K562 (cell line): ENCODE data around the gene LDB1. TPM values are rescaled to one million over a fixed set of nuclear protein-coding genes. Genes with fewer than 3 reads are reported as not detected.

Experiments used
- ATAC-seq: fragments of 200-7000 bp; cut with Tn5 transposase; 3 replicates; pipeline ENCODE4 v1.9.1; 2020; ENCODE audit warnings: moderate library complexity
- BruUV-seq: library from RNA; stranded (reverse); fragments of 400-500 nt; replicated peaks from 2 replicates; lab custom pipeline; 2021; lab: Mats Ljungman, UMichigan
- CTCF ChIA-PET: fragments of 300-600 bp; formaldehyde crosslinking; extraction: SDS; loops from one replicate; lab custom pipeline; 2021; ENCODE audit warnings: low intra/inter-chr PET ratio; lab: Yijun Ruan, JAX
- POLR2A ChIA-PET: fragments of 300-600, 350-650 bp; sonication (Branson Sonifier 250); formaldehyde crosslinking; extraction: SDS; loops from one replicate; lab custom pipeline; 2021; ENCODE audit warnings: antibody characterized with exemption, inconsistent platforms; lab: Yijun Ruan, JAX
- DNase-seq, 4 experiments: peaks; one replicate each; pipeline versions ENCODE4 v3.0.0 to v3.0.0-alpha.2; 2011 to 2018; ENCODE audit warnings: low spot score in 3 of 4, mixed read lengths in 3 of 4; ENCODE audit errors: extremely low read depth in 1 of 4
- FAIRE-seq: peaks from 2 replicates; lab custom pipeline; 2011; peaks lifted over from hg19 to GRCh38; lab: Jason Lieb, UNC
- H2AFZ ChIP-seq: 2 replicates; pipeline ENCODE4 v1.6.0; 2011; ENCODE audit warnings: low read depth, low read length, control low read depth, inconsistent platforms
- H3K27ac ChIP-seq: fragments of 200-600 bp; 3 replicates; pipeline ENCODE4 v1.8.0; 2011; ENCODE audit warnings: low read depth, mild to moderate bottlenecking, control low read depth, inconsistent platforms, low read length, moderate library complexity, mixed read lengths; ENCODE audit errors: extremely low read depth
- H3K27me3 ChIP-seq, 2 experiments: fragments of 300-600 bp in 1 of 2; 2 replicates in 1 of 2; 3 replicates in 1 of 2; pipeline versions ENCODE4 v1.6.0 to v1.8.0; 2011; ENCODE audit warnings: inconsistent platforms in 2 of 2, low read length in 2 of 2, mild to moderate bottlenecking in 1 of 2, mixed read lengths in 1 of 2, moderate library complexity in 1 of 2; ENCODE audit not compliant: control insufficient read depth in 2 of 2, insufficient read depth in 2 of 2
- H3K36me3 ChIP-seq: fragments of 300-600 bp; 3 replicates; pipeline ENCODE4 v1.8.0; 2011; ENCODE audit warnings: mild to moderate bottlenecking, low read length, inconsistent platforms; ENCODE audit not compliant: control insufficient read depth, insufficient read depth
- H3K4me1 ChIP-seq, 2 experiments: fragments of 200-600 bp in 1 of 2; replicated peaks in 1 of 2; 2 replicates in 1 of 2; 3 replicates in 1 of 2; pipeline versions ENCODE4 v1.5.1 to v1.8.0; 2011; ENCODE audit warnings: inconsistent platforms in 2 of 2, low read length in 2 of 2, mild to moderate bottlenecking in 1 of 2, mixed read lengths in 1 of 2, moderate library complexity in 1 of 2; ENCODE audit not compliant: control insufficient read depth in 2 of 2, insufficient read depth in 2 of 2
- H3K4me2 ChIP-seq: 2 replicates; pipeline ENCODE4 v1.6.1; 2011; ENCODE audit warnings: low read length, control low read depth, inconsistent platforms, mixed read lengths; ENCODE audit not compliant: insufficient read depth
- H3K4me3 ChIP-seq: fragments of 200-600 bp; sonication (generic), shearing (Covaris generic); 2 replicates; pipeline ENCODE4 v1.5.1; 2016; ENCODE audit warnings: control low read depth, inconsistent platforms
- H3K79me2 ChIP-seq: fragments of 200-600 bp; 3 replicates; pipeline ENCODE4 v1.8.0; 2011; ENCODE audit warnings: low read length, inconsistent platforms; ENCODE audit not compliant: control insufficient read depth, insufficient read depth
- H3K9ac ChIP-seq, 2 experiments: 2 replicates each; pipeline versions ENCODE4 v1.6.0 to v1.6.1; 2011; ENCODE audit warnings: low read depth in 2 of 2, low read length in 2 of 2, control low read depth in 1 of 2, inconsistent platforms in 1 of 2, mild to moderate bottlenecking in 1 of 2, mixed read lengths in 1 of 2; ENCODE audit not compliant: insufficient read depth in 1 of 2
- H3K9me1 ChIP-seq: one replicate; pipeline ENCODE4 v1.6.0; 2011; ENCODE audit warnings: inconsistent platforms, mild to moderate bottlenecking, low read length, moderate library complexity; ENCODE audit not compliant: control insufficient read depth, insufficient read depth
- H3K9me3 ChIP-seq: replicated peaks from 2 replicates; pipeline ENCODE4 v1.5.1; 2011; ENCODE audit warnings: low read depth, low read length, inconsistent platforms; ENCODE audit not compliant: control insufficient read depth, insufficient read depth
- H4K20me1 ChIP-seq: replicated peaks from 2 replicates; pipeline ENCODE4 v1.6.1; 2011; ENCODE audit warnings: low read length, inconsistent platforms, mixed read lengths; ENCODE audit not compliant: control insufficient read depth, insufficient read depth
- CC2D1A ChIP-seq: fragments of 450-650 bp; IDR thresholded peaks from 2 replicates; pipeline ENCODE4 v1.6.1; 2017; ENCODE audit warnings: mild to moderate bottlenecking
- CEBPB ChIP-seq: fragments of 450-650 bp; IDR thresholded peaks from 2 replicates; pipeline ENCODE4 v1.6.1; 2016; ENCODE audit warnings: missing genetic modification characterization, missing compliant biosample characterization
- CHD1 ChIP-seq: fragments of 200-600 bp; sonication (generic); IDR thresholded peaks from one replicate; pipeline ENCODE4 v1.6.1; 2012; ENCODE audit warnings: mild to moderate bottlenecking, moderate library complexity, low read length, inconsistent platforms
- GABPA ChIP-seq: fragments of 200-800 bp; sonication (Bioruptor generic); conservative IDR thresholded peaks from 2 replicates; pipeline ENCODE4 v1.6.1; 2016; ENCODE audit warnings: low read depth, missing genetic modification characterization, missing compliant biosample characterization
- HMGN3 ChIP-seq: IDR thresholded peaks from 2 replicates; pipeline ENCODE4 v1.6.1; 2011; ENCODE audit warnings: borderline replicate concordance, low read depth, mild to moderate bottlenecking, mixed read lengths, low read length; ENCODE audit not compliant: insufficient read length; ENCODE audit errors: extremely low read depth
- KAT8 ChIP-seq: fragments of 450-650 bp; IDR thresholded peaks from 2 replicates; pipeline ENCODE4 v1.6.1; 2016; ENCODE audit warnings: low read depth, mild to moderate bottlenecking
- MCM2 ChIP-seq: fragments of 450-650 bp; IDR thresholded peaks from 2 replicates; pipeline ENCODE4 v1.6.1; 2017; ENCODE audit warnings: low read depth, mild to moderate bottlenecking
- MED1 ChIP-seq: sonication (generic); formaldehyde crosslinking; IDR thresholded peaks from 2 replicates; pipeline ENCODE4 v1.8.1; 2023; ENCODE audit warnings: missing genetic modification reagents, borderline replicate concordance
- PML ChIP-seq: IDR thresholded peaks from 2 replicates; pipeline ENCODE4 v1.6.1; 2012; ENCODE audit warnings: low read length, inconsistent platforms
- POLR3A ChIP-seq: IDR thresholded peaks from 2 replicates; pipeline ENCODE4 v1.6.1; 2011; ENCODE audit warnings: borderline replicate concordance, mild to moderate bottlenecking, moderate library complexity; ENCODE audit not compliant: insufficient read length, insufficient read depth; ENCODE audit errors: extremely low read depth
- SMARCC2 ChIP-seq: fragments of 450-650 bp; IDR thresholded peaks from 2 replicates; pipeline ENCODE4 v1.6.1; 2017; ENCODE audit warnings: antibody characterized with exemption, moderate library complexity, mild to moderate bottlenecking, low read depth
- TAL1 ChIP-seq: fragments of 450-650 bp; IDR thresholded peaks from 2 replicates; pipeline ENCODE4 v1.6.1; 2016; ENCODE audit warnings: mild to moderate bottlenecking
- TOE1 ChIP-seq, 2 experiments: fragments of 450-650 bp in 1 of 2; sonication (generic) in 1 of 2; formaldehyde crosslinking in 1 of 2; IDR thresholded peaks; 2 replicates each; pipeline versions ENCODE4 v1.7.1 to v1.8.0; 2016 to 2022; ENCODE audit warnings: borderline replicate concordance in 2 of 2, mild to moderate bottlenecking in 2 of 2, antibody characterized with exemption in 1 of 2, inconsistent platforms in 1 of 2, low read depth in 1 of 2, missing genetic modification reagents in 1 of 2, moderate library complexity in 1 of 2
- ZSCAN32 ChIP-seq: fragments of 450-650 bp; formaldehyde crosslinking; IDR thresholded peaks from 2 replicates; pipeline ENCODE4 v1.4.0; 2020; ENCODE audit warnings: mild to moderate bottlenecking, moderate library complexity
- WGBS: fragments of 100-300 bp; shearing (Covaris generic); methylation state at CpG from one replicate; pipeline ENCODE4 v1.1.6; 2016; ENCODE audit warnings: low coverage, mixed read lengths; ENCODE audit not compliant: insufficient coverage; ENCODE audit errors: missing lambda C conversion rate; 5-methylcytosine and 5-hydroxymethylcytosine counted together
- in situ Hi-C: fragments of 300-500 bp; cut with MboI; formaldehyde crosslinking; loops from 4 replicates; pipeline ENCODE4 v1.15.0; 2018; ENCODE audit warnings: inconsistent platforms, mixed read lengths
- intact Hi-C: fragments of 100-400 bp; cut with micrococcal nuclease; formaldehyde crosslinking; loops from 2 replicates; pipeline ENCODE4 v1.14.2; 2022
- polyA plus RNA-seq, 8 experiments: library from polyadenylated mRNA; depleted of rRNA in 4 of 8; stranded (reverse) in 5 of 8; unstranded in 3 of 8; fragments of >200 nt; fragmentation: Nextera tagmentation in 2 of 8; fragmentation: Illumina TruSeq in 1 of 8; extraction: Ambion mirVana in 2 of 8; extraction: Trizol in 1 of 8; gene quantifications; 2 replicates each; pipeline versions ENCODE4 v1.2.1 to v1.2.3, GENCODE V29; 2011 to 2014; ENCODE audit warnings: inconsistent platforms in 1 of 8, missing spikeins in 1 of 8
- total RNA-seq, 7 experiments: library from RNA; depleted of rRNA in 6 of 7; stranded (reverse); fragments of >200 nt in 6 of 7; fragmentation: Illumina TruSeq in 2 of 7; extraction: Trizol in 2 of 7; gene quantifications; 2 replicates each; pipeline versions ENCODE4 v1.2.1 to v1.2.3, GENCODE V29; 2011 to 2021; ENCODE audit warnings: low replicate concordance in 1 of 7
- TF ChIP-seq, protein P1 (sequence below): fragments of 450-650 bp; formaldehyde crosslinking; IDR thresholded peaks from 2 replicates; pipeline ENCODE4 v1.4.0; 2020; ENCODE audit warnings: mild to moderate bottlenecking
- TF ChIP-seq, protein P2 (sequence below): sonication (generic); formaldehyde crosslinking; IDR thresholded peaks from 2 replicates; pipeline ENCODE4 v1.8.0; 2023; ENCODE audit warnings: mild to moderate bottlenecking, missing genetic modification reagents
- TF ChIP-seq, protein P3 (sequence below): sonication (generic); formaldehyde crosslinking; IDR thresholded peaks from 2 replicates; pipeline ENCODE4 v1.8.1; 2022; ENCODE audit warnings: missing genetic modification reagents

The LDB1 gene
- total and polyA plus RNA-seq, 9 of the 15 experiments (the other 6 are each of a cell fraction or from before 2014, with no cell fraction given), result 1.9 to 137 (median 105) TPM

DNA sequence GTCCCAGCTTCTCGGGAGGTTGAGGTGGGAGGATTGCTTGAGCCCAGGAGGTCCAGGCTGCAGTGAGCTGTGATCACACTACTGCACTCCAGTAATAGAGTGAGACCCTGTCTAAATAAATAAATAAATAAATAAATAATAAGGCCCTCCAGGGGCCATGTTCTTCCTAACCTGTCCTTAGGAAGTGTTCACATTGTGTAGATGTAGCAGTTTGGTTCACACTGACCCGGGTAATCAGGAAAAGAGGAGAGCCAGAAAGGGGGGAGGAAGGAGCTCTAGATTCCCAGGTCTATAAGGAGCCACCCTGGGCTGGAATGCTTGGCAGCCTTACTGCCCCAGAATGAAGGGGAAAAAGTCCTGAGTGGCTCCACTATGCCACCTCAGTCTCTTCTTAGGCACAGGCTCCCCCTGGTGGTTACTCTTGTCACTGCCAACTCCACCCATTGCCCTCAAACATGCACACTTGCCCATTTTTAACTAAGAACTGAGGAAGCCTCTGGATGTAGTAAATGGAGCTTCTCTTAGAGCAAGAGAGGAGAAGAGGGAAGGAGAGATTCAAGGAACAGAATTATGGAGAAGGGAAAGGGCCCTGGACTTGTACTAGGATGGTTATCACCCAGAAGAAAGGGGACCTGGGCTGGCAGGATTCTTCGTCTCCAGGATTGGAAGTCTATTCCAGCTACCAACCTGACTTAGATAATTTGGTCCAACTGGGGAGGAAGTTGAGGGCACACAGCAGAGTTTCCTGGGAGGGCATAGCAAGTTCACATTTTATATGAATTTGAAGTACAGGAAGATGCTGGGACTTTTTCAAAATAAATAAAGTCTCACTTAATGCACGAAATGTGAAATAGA, 47.3 kb downstream of the LDB1 start:
- WGBS, result 92% methylated on average over 3 of the region's 4 CpGs
- no TSS peak for BruUV-seq
- ChIA-PET POLR2A (interaction anchor here (0.8 kb wide), 1 partner anchor 466 kb away, joined by 3 read pairs; no protein-coding TSS in a partner anchor), CTCF (interaction anchor here (1.0 to 2.6 kb wide), 4 partner anchors 36 to 470 kb away, joined by 3 to 29 read pairs (median 14); no protein-coding TSS in a partner anchor)
- Histone ChIP-seq H3K79me2 (no peaks in the 10 kb centered on the region), H2AFZ (no peak overlapping the region), H4K20me1 (no peaks in the 10 kb centered on the region), H3K4me2 (no peak overlapping the region), H3K36me3 (no peaks in the 10 kb centered on the region), H3K9ac (no peak overlapping the region), H3K9me1 (peaks cover 4% of the 10 kb centered on the region), H3K27me3 (no peaks in the 10 kb centered on the region), H3K4me1 (peaks cover 3 to 11% of the 10 kb centered on the region in 2 experiments; a peak in 3 of 5 replicates), H3K9me3 (no peaks in the 10 kb centered on the region), H3K27ac (no peak overlapping the region), H3K4me3 (no peak overlapping the region)
- in situ Hi-C loops, result loop anchor here (5.0 kb wide), 1 partner anchor 471 kb away; no protein-coding TSS in a partner anchor
- peak; percentile 84 for FAIRE-seq
- intact Hi-C loops, result loop anchor here (2.0 to 5.0 kb wide), 3 partner anchors 236 to 471 kb away; partner anchors contain the start of gene NPM3
- ATAC-seq, result peak; percentile 93
- peak; percentile 67 to 79 (median 69) for DNase-seq
- TF ChIP-seq SMARCC2, result no peak
- TF ChIP-seq ZSCAN32 (CRISPR knock-in tag), result no peak
- TF ChIP-seq POLR3A, result no peak
- peak; percentile 80 for TF ChIP-seq CC2D1A
- no peak for TF ChIP-seq MCM2
- no peak for TF ChIP-seq HMGN3
- TF ChIP-seq, protein P1, sequence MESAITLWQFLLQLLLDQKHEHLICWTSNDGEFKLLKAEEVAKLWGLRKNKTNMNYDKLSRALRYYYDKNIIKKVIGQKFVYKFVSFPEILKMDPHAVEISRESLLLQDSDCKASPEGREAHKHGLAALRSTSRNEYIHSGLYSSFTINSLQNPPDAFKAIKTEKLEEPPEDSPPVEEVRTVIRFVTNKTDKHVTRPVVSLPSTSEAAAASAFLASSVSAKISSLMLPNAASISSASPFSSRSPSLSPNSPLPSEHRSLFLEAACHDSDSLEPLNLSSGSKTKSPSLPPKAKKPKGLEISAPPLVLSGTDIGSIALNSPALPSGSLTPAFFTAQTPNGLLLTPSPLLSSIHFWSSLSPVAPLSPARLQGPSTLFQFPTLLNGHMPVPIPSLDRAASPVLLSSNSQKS (CRISPR knock-in tag), result no peak
- TF ChIP-seq CEBPB (tag), result no peak
- TF ChIP-seq, protein P2, sequence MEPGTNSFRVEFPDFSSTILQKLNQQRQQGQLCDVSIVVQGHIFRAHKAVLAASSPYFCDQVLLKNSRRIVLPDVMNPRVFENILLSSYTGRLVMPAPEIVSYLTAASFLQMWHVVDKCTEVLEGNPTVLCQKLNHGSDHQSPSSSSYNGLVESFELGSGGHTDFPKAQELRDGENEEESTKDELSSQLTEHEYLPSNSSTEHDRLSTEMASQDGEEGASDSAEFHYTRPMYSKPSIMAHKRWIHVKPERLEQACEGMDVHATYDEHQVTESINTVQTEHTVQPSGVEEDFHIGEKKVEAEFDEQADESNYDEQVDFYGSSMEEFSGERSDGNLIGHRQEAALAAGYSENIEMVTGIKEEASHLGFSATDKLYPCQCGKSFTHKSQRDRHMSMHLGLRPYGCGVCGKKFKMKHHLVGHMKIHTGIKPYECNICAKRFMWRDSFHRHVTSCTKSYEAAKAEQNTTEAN (CRISPR knock-in tag), result no peak
- TF ChIP-seq PML, result no peak
- no peak for TF ChIP-seq GABPA (tag)
- TF ChIP-seq CHD1, result no peak
- no peak for TF ChIP-seq TAL1
- no peak for TF ChIP-seq TOE1 (IDR thresholded peaks at IDR 0.05; ENCODE audit: borderline replicate concordance)
- TF ChIP-seq TOE1 (CRISPR knock-in tag; IDR thresholded peaks at IDR 0.05; ENCODE audit: borderline replicate concordance, low read depth), result no peak
- no peak for TF ChIP-seq KAT8
- TF ChIP-seq, protein P3, sequence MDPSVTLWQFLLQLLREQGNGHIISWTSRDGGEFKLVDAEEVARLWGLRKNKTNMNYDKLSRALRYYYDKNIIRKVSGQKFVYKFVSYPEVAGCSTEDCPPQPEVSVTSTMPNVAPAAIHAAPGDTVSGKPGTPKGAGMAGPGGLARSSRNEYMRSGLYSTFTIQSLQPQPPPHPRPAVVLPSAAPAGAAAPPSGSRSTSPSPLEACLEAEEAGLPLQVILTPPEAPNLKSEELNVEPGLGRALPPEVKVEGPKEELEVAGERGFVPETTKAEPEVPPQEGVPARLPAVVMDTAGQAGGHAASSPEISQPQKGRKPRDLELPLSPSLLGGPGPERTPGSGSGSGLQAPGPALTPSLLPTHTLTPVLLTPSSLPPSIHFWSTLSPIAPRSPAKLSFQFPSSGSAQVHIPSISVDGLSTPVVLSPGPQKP (CRISPR knock-in tag), result no peak
- no peak for TF ChIP-seq MED1 (CRISPR knock-in tag)
